GM21515 (cell line): Measurements from ENCODE around the gene FCN1.
"Not testable (repeated sequence)": the region's sequence is repeated elsewhere in the genome, so short reads cannot be mapped to it uniquely, and the experiment has no call there.

ENCODE experiments used
- ATAC-seq: cut with Tn5 transposase; IDR thresholded peaks from one replicate; pipeline ENCODE4 v1.9.1; 2021; ENCODE audit not compliant: unreplicated experiment

FCN1 gene

DNA sequence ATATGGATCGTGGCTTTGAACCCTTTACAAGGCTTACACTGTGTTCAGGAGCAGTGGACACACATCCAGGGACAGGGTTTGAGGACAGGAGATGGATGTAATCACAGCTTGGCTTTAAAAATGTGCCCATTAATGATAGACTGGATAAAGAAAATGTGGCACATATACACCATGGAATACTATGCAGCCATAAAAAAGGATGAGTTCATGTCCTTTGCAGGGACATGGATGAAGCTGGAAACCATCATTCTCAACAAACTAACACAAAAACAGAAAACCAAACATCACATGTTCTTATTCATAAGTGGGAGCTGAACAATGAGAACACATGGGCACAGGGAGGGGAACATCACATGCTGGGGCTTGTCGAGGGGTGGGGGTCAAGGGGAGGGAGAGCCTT lies 60.3 kb downstream of the FCN1 start:
- not testable (repeated sequence) for ATAC-seq

DNA sequence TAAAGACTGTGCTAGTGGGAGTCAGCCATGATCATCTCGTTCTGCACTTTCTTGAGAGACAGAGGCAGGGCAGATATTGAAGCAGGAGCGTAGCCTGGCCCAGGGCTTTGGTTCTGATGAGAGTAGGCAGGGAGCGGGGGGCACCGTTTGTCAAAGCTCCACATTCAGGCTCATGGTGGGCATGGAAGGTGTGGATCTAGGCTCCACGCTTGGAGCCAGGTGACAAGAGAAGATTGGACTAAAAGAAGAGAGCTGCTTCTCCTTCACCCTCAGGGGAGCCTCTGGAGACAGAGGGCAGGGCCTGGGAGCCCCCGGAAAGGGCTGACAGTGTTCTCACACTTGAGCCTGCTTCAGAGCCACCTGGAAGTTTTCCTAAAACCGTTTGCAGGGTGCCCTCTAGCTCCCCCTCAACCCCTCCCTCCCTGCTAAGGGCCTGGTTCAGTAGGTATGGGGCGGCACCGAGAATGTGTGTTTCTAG lies 61.8 kb downstream of the FCN1 start:
- no peak for ATAC-seq
